GM12864 (cell line): ENCODE data around the gene GPR15.
A peak's percentile ranks its signal among the peaks of the same experiment; 100 is the strongest.

Experiments
- DNase-seq: peaks from one replicate; pipeline ENCODE4 v3.0.0-alpha.2; 2011; ENCODE audit warnings: low read depth
- H3K4me3 ChIP-seq: 2 replicates; pipeline ENCODE4 v1.5.1; 2011; ENCODE audit warnings: mild to moderate bottlenecking, low read depth, low read length, control low read depth
- TF ChIP-seq, protein P1 (sequence below): IDR thresholded peaks from 2 replicates; pipeline ENCODE4 v1.5.1; 2011; ENCODE audit warnings: low read depth, mild to moderate bottlenecking, moderate library complexity, low read length, control low read depth, inconsistent platforms; ENCODE audit errors: missing control alignments

The GPR15 gene

DNA sequence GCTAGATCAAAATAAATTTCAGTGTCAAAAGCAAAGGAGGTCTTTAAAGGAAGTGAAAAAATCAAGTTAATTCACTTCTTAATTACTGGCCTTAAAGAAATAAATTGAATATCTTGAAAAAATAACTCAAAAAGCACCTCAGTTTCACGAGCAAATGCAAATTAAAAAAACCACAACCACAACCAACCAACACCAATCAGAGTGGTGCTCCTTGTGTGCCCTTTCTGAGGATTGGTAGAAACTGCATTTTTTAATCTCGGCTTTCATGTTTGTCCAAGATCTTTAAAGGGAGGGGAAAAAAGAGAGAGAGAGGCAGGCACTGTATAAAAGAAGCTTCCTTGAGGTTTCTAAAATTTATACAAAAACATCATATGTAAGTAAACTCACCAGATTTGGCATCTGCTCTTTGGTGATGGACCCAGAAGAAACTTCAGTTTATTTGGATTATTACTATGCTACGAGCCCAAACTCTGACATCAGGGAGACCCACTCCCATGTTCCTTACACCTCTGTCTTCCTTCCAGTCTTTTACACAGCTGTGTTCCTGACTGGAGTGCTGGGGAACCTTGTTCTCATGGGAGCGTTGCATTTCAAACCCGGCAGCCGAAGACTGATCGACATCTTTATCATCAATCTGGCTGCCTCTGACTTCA is at the start of gene GPR15:
TSS of gene GPR15 (plus strand) at position 357 of the 653 bp plus-strand sequence. CDS start at position 413, 56 bp downstream.
- DNase-seq: peak; percentile 79
- H3K4me3 ChIP-seq: peak within 1 kb of the TSS; percentile 78
- TF ChIP-seq, protein P1, sequence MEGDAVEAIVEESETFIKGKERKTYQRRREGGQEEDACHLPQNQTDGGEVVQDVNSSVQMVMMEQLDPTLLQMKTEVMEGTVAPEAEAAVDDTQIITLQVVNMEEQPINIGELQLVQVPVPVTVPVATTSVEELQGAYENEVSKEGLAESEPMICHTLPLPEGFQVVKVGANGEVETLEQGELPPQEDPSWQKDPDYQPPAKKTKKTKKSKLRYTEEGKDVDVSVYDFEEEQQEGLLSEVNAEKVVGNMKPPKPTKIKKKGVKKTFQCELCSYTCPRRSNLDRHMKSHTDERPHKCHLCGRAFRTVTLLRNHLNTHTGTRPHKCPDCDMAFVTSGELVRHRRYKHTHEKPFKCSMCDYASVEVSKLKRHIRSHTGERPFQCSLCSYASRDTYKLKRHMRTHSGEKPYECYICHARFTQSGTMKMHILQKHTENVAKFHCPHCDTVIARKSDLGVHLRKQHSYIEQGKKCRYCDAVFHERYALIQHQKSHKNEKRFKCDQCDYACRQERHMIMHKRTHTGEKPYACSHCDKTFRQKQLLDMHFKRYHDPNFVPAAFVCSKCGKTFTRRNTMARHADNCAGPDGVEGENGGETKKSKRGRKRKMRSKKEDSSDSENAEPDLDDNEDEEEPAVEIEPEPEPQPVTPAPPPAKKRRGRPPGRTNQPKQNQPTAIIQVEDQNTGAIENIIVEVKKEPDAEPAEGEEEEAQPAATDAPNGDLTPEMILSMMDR: no peak

DNA sequence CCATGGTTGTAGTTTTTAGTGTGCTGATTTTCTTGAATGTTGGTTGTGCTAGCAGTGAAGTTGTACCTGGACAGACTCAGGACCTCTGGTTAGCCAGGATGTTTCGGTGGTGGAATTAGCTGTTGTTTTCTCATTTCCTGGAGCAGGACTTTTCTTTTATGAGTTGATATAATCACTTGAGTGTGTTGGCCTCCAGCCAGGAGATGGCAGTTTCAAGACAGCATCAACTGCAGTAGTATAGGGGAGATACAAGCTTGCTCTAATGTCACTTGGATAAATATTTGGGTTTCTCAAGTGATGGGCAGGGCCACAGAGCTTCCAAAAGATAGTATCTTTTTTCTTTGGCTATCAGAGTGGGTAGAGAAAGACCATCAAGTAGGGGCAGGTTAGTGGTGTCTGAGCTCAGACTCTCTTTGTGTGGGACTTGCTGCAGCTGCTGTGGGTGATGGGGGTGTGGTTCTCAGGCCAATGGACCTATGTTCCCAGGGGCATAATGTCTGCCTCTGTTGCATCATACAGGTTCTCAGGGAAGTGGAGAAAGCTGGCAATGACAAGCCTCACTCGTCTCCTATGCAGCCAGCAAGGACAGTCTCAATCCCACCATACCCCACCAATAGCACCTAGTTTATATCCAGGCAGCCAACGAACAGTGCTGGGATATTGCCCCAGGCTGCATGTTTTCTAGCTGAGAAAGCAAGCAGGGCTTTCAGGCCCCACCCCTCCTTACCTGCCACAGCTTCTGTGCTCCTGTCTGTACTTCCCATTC is 48.9 kb upstream of the GPR15 start:
- TF ChIP-seq, protein P1: no peak
- no peak overlapping the region for H3K4me3 ChIP-seq
- DNase-seq: no peak

DNA sequence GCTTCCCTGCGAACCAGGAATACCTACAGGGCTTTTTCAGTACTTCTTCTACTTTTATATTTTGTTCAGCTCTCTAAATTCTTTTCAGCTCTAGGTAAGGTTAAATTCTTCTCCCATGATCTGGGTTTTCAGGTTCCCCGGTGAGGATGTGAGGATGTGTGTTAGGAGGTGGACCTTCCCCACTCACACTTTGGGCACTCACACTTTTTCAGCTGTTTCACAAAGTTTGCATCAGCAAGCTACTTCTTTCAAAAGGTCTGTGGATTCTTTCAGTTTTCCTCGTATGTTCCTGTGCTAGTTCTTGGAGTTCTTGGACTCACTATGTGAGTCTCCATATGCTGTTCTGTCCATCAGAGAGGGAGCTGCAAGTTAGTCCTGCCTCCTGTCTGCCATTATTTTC is 48.2 kb upstream of the GPR15 start:
- TF ChIP-seq, protein P1: no peak
- H3K4me3 ChIP-seq: no peak overlapping the region
- no peak for DNase-seq

DNA sequence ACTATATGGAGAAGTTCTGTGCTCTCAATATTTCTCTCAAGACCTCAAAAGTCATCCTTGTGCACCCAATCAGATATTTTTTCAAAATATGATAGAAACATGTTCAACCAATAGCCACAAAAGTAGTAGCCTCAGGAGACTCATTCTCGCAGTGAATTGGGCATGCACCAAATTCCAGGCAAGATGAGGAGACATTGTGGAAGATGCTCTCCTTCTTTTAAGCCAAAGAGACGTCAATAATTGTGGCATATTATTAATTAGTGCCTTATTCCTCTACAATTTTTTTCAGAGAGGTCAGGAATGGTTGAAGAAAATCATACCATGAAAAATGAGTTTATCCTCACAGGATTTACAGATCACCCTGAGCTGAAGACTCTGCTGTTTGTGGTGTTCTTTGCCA is 34.4 kb upstream of the GPR15 start, which contains the start of gene OR5K2:
TSS of gene OR5K2 (plus strand) at position 301 of the 400 bp plus-strand sequence. CDS start at position 301, 0 bp downstream.
- TF ChIP-seq, protein P1: no peak
- H3K4me3 ChIP-seq: no peak within 1 kb of the TSS
- no peak for DNase-seq

DNA sequence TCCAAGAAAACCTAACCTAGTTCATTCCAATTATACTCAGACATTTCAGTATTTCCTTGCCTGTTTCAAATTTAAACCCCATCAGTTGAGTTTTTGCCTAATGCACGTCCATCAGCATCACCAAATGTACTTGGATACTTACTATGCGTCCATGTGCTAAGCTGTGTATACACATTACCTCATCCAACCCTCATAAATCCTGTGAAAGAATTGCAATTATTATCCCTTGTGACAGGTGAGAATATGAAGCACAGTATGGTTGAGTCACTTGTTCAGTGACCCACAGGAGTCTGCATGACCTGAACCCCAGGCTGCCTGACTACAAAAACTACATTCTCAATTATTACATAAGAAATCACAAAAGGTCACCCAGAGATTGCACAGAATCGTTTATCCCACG is 31.8 kb upstream of the GPR15 start:
- DNase-seq: no peak
- no peak overlapping the region for H3K4me3 ChIP-seq
- TF ChIP-seq, protein P1: no peak

DNA sequence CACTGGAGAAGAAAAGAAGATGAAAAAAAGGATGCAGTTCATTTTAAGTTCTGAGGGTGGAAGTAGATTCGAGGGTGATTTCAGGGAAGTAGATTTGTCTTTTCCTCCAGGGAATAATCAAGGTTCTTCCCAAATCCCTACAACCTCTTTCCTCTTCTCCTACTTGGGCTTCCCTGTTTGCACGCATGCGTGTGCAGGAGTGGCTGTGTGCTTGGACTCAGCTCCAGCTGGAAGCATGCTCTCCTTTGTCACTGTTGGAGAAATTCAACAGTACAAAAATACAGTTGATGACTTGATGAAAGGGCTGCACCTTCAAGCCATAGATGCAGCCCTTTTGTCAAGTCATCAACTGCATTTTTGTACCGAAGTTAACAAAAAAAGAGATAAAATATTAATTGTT is 30.5 kb upstream of the GPR15 start:
- TF ChIP-seq, protein P1: no peak
- no peak for DNase-seq
- H3K4me3 ChIP-seq: no peak overlapping the region
